MCF 10A (cell line): Measurements from ENCODE around the gene ZNF423. TPM values are rescaled to one million over a fixed set of nuclear protein-coding genes. Genes with fewer than 3 reads are reported as not detected.

ENCODE experiments used
- BruUV-seq: library from RNA; stranded (reverse); fragments of 400-500 nt; replicated peaks from 2 replicates; lab custom pipeline; 2021; lab: Mats Ljungman, UMichigan
- CTCF ChIA-PET: fragments of 300-600 bp; sonication (Branson Sonifier 250); formaldehyde crosslinking; extraction: SDS; loops from one replicate; lab custom pipeline; 2021; ENCODE audit warnings: antibody characterized with exemption, inconsistent platforms; lab: Yijun Ruan, JAX
- POLR2A ChIA-PET: fragments of 300-600, 350-650 bp; sonication (Branson Sonifier 250); formaldehyde crosslinking; extraction: SDS; loops from one replicate; lab custom pipeline; 2020; ENCODE audit warnings: antibody characterized with exemption, inconsistent platforms; lab: Yijun Ruan, JAX
- DNase-seq: peaks from one replicate; pipeline ENCODE4 v3.0.0-alpha.2; 2018; ENCODE audit not compliant: unreplicated experiment
- H3K27ac Mint-ChIP-seq: one replicate; pipeline ENCODE4 v1.8.0; 2022; ENCODE audit warnings: mild to moderate bottlenecking, low read depth, mixed read lengths; ENCODE audit not compliant: unreplicated experiment
- H3K27me3 Mint-ChIP-seq: one replicate; pipeline ENCODE4 v1.8.0; 2022; ENCODE audit warnings: mixed read lengths; ENCODE audit not compliant: insufficient read depth, unreplicated experiment
- H3K36me3 Mint-ChIP-seq: one replicate; pipeline ENCODE4 v1.8.0; 2022; ENCODE audit warnings: mild to moderate bottlenecking, moderate library complexity, mixed read lengths; ENCODE audit not compliant: insufficient read depth, unreplicated experiment
- H3K4me1 Mint-ChIP-seq: one replicate; pipeline ENCODE4 v1.8.0; 2022; ENCODE audit warnings: mixed read lengths; ENCODE audit not compliant: insufficient read depth, unreplicated experiment
- H3K4me3 Mint-ChIP-seq: one replicate; pipeline ENCODE4 v1.8.0; 2022; ENCODE audit warnings: mild to moderate bottlenecking, moderate library complexity, mixed read lengths; ENCODE audit not compliant: unreplicated experiment
- H3K9me3 Mint-ChIP-seq: one replicate; pipeline ENCODE4 v1.8.0; 2022; ENCODE audit warnings: mixed read lengths; ENCODE audit not compliant: unreplicated experiment
- CTCF ChIP-seq: fragments of 200-600 bp; IDR thresholded peaks from one replicate; pipeline ENCODE4 v1.8.0; 2022; ENCODE audit warnings: antibody characterized with exemption, mild to moderate bottlenecking; ENCODE audit not compliant: unreplicated experiment
- intact Hi-C: fragments of 100-400 bp; cut with micrococcal nuclease; formaldehyde crosslinking; loops from 2 replicates; pipeline ENCODE4 v1.14.1; 2022
- total RNA-seq: library from RNA; stranded (reverse); gene quantifications from 2 replicates; pipeline ENCODE4 v1.2.3, GENCODE V29; 2022

The ZNF423 gene
- total RNA-seq, 1 experiment from 2014 or later, result not detected

DNA sequence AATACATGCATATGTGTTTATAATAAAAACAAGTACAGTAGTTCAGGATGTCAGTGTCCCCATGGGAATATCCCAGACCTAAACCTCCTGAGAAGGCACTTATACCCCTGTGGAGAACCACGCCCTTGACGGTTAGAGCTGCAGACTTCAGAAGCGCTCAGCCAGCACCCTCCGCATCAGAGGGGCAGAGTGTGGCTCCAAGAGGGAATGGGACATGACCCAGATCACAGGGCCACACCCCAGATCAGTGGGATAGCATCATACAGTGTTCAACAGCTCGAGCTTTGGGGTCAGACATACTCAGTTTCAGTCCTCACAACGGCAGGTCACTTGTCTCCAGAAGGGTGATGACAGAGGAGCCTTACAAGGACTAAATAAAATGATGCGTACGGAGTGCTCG lies 45.8 kb upstream of the ZNF423 start:
- intact Hi-C loops, result no loop called here
- Mint-ChIP-seq H3K27ac (no peak overlapping the region), H3K27me3 (peaks cover 15% of the 10 kb centered on the region), H3K9me3 (no peaks in the 10 kb centered on the region), H3K36me3 (no peaks in the 10 kb centered on the region), H3K4me1 (no peaks in the 10 kb centered on the region), H3K4me3 (no peak overlapping the region)
- BruUV-seq, result no TSS peak
- no peak for DNase-seq
- CTCF ChIA-PET, result interaction anchor here (0.5 to 0.8 kb wide), 2 partner anchors 21 to 439 kb away, joined by 3 to 4 read pairs; no protein-coding TSS in a partner anchor
- TF ChIP-seq CTCF, result no peak
- POLR2A ChIA-PET, result interaction anchor here (0.8 kb wide), 1 partner anchor 500 kb away, joined by 3 read pairs; no protein-coding TSS in a partner anchor

- DNase-seq, result no peak
- no peak overlapping the region for H3K4me3 Mint-ChIP-seq
- POLR2A ChIA-PET, result interaction anchor here (0.5 kb wide), 1 partner anchor 10 kb away, joined by 3 read pairs; no protein-coding TSS in a partner anchor
- H3K4me1 Mint-ChIP-seq, result no peaks in the 10 kb centered on the region
- CTCF ChIA-PET, result no interaction called here
- no peak overlapping the region for H3K27ac Mint-ChIP-seq
- no TSS peak for BruUV-seq
- H3K27me3 Mint-ChIP-seq, result peaks cover 15% of the 10 kb centered on the region
- H3K36me3 Mint-ChIP-seq, result no peaks in the 10 kb centered on the region
- H3K9me3 Mint-ChIP-seq, result no peaks in the 10 kb centered on the region
- no peak for TF ChIP-seq CTCF
- intact Hi-C loops, result no loop called here
Measured at GRCh38 chr16:49900875-49901274, 45.0 kb upstream of the ZNF423 start.

DNA sequence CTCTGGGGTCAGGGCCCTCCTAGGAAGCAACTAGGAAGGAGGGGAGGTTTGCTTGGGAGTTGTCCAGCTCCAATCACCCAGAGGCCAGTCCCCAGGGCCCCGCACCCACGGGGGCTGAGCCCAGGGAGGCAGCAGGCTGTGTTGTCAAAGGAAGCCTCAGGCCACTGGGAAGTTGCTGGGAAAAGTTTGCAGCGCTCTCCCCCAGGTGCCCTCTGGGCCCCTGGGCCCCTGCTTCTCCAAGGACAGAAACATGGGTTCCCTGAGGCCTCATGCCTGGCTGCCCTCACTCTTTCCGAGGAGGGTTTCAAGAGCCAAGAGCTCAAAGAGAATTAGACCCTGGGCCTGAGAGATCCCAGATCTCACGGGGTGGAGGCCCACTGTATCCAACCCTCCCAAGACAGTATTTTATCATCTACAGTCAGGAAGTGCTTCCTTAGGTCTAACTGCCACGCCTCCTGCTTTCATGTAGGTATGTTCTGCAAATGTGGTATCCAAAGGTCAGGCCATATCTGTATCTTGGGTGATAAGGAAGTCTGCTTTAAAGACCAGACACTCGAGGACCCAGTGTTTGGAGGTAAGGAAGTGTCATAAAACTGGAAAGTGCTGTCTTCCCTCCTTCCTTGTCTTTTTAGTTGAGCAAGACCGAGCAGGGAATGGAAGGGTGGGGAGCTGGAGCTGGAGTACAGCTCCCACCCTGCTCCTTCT lies 44.2 kb upstream of the ZNF423 start:
- Mint-ChIP-seq H3K36me3 (no peaks in the 10 kb centered on the region), H3K9me3 (no peaks in the 10 kb centered on the region), H3K27me3 (peaks cover 15% of the 10 kb centered on the region), H3K4me3 (no peak overlapping the region), H3K4me1 (no peaks in the 10 kb centered on the region), H3K27ac (no peak overlapping the region)
- TF ChIP-seq CTCF, result no peak
- intact Hi-C loops, result no loop called here
- BruUV-seq, result no TSS peak
- ChIA-PET CTCF (interaction anchor here (0.6 to 1.4 kb wide), 2 partner anchors 8 to 66 kb away, joined by 3 to 4 read pairs; no protein-coding TSS in a partner anchor), POLR2A (no interaction called here)
- no peak for DNase-seq

DNA sequence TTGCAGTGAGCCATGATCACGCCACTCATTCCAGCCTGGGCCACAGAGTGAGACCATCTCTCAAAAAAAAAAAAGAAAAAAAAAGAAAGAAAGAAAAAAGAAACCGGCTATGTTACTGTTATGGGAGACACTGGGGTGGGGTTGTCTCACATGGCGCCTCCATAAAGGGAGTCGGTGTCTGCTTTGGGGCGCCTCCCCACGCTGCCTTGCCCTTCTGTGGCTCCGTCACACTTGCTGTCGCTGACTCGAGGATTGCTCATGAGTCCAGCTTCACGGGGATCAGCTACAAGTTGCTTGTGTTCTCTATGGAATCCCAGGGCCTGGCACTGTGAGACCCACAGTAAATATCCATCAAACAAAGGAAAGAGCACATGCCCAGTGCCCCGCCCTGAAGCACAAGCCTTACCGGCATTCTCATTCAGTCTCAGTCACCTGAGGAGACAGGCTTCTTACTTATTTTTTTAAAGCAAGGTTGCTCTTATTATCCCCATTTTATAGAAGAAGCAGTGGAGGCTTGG lies 40.6 kb upstream of the ZNF423 start:
- Mint-ChIP-seq H3K27me3 (peaks cover 25% of the 10 kb centered on the region), H3K4me3 (no peak overlapping the region), H3K27ac (no peak overlapping the region), H3K9me3 (no peaks in the 10 kb centered on the region), H3K4me1 (no peaks in the 10 kb centered on the region), H3K36me3 (no peaks in the 10 kb centered on the region)
- intact Hi-C loops, result no loop called here
- ChIA-PET CTCF (interaction anchor here (1.0 to 1.6 kb wide), 2 partner anchors 25 kb away, joined by 4 to 6 read pairs; no protein-coding TSS in a partner anchor), POLR2A (no interaction called here)
- DNase-seq, result no peak
- no peak for TF ChIP-seq CTCF
- BruUV-seq, result no TSS peak
